Epidermal melanocyte (primary cell): ENCODE results near the gene EFCAB10.
A peak's percentile ranks its signal among the peaks of the same experiment; 100 is the strongest.
"Not testable (repeated sequence)": the region's sequence is repeated elsewhere in the genome, so short reads cannot be mapped to it uniquely, and the experiment has no call there.

ENCODE experiments used
- DNase-seq: peaks from one replicate; pipeline ENCODE4 v3.0.0; 2011; ENCODE audit warnings: low spot score; ENCODE audit not compliant: insufficient read length

The EFCAB10 gene

GRCh38 chr7:105531792-105532671, 49.3 kb downstream of the EFCAB10 start, which contains the start of gene RINT1:
TSS of gene RINT1 (plus strand) at chr7:105532201. CDS start at chr7:105532316, 115 bp downstream.
- peak; percentile 74 for DNase-seq

GRCh38 chr7:105530546-105530945, 50.7 kb downstream of the EFCAB10 start:
- DNase-seq = no peak

GRCh38 chr7:105530126-105530525, 51.2 kb downstream of the EFCAB10 start:
- DNase-seq = no peak

- DNase-seq = not testable (repeated sequence)
These were observed 53.6 kb downstream of the EFCAB10 start for GRCh38 chr7:105527737-105528136.

GRCh38 chr7:105524840-105525239, 56.5 kb downstream of the EFCAB10 start:
- no peak for DNase-seq

- not testable (repeated sequence) for DNase-seq
These were observed 56.9 kb downstream of the EFCAB10 start for GRCh38 chr7:105524423-105524822.

GRCh38 chr7:105521717-105522463, 59.4 kb downstream of the EFCAB10 start, which contains the start of gene PUS7:
TSS of gene PUS7 (minus strand) at chr7:105522271. CDS start at chr7:105508512, 13,759 bp downstream.
- DNase-seq = peak; percentile 71

GRCh38 chr7:105521027-105521716, 60.1 kb downstream of the EFCAB10 start:
- no peak for DNase-seq

- not testable (repeated sequence) for DNase-seq
These were observed 60.7 kb downstream of the EFCAB10 start for GRCh38 chr7:105520620-105521019.

- no peak for DNase-seq
These were observed 61.9 kb downstream of the EFCAB10 start for GRCh38 chr7:105519353-105519752.

GRCh38 chr7:105515610-105516009, 65.7 kb downstream of the EFCAB10 start:
- not testable (repeated sequence) for DNase-seq
